WTC11 (cell line): Measurements from ENCODE around the gene IPCEF1. TPM values are rescaled to one million over a fixed set of nuclear protein-coding genes. Genes with fewer than 3 reads are reported as not detected.

Source experiments
- ATAC-seq: fragments of 200-7000 bp; cut with Tn5 transposase; 2 replicates; pipeline ENCODE4 v1.10.0; 2021; ENCODE audit warnings: mild to moderate bottlenecking, moderate library complexity
- CTCF ChIA-PET: fragments of 300-600 bp; sonication (Branson Sonifier 250); formaldehyde crosslinking; loops from one replicate; lab custom pipeline; 2021; ENCODE audit warnings: antibody characterized with exemption; lab: Charles Lee
- POLR2A ChIA-PET: fragments of 350-600 bp; sonication (Branson Sonifier 250); formaldehyde crosslinking; loops from one replicate; lab custom pipeline; 2021; ENCODE audit warnings: antibody characterized with exemption; lab: Charles Lee
- DNase-seq: peaks from one replicate; pipeline ENCODE4 v3.0.0; 2021; ENCODE audit warnings: low spot score
- H3K27ac Mint-ChIP-seq: 2 replicates; pipeline ENCODE4 v1.8.0; 2021; ENCODE audit warnings: mixed read lengths
- H3K27me3 Mint-ChIP-seq: 2 replicates; pipeline ENCODE4 v1.8.0; 2021; ENCODE audit warnings: low read depth, mild to moderate bottlenecking, moderate library complexity, mixed read lengths
- H3K36me3 Mint-ChIP-seq: 2 replicates; pipeline ENCODE4 v1.8.0; 2021; ENCODE audit warnings: mixed read lengths
- H3K4me1 Mint-ChIP-seq: 2 replicates; pipeline ENCODE4 v1.8.0; 2022; ENCODE audit warnings: mixed read lengths
- H3K4me3 Mint-ChIP-seq: 2 replicates; pipeline ENCODE4 v1.8.0; 2021; ENCODE audit warnings: mild to moderate bottlenecking, moderate library complexity, mixed read lengths
- H3K9me3 Mint-ChIP-seq: 2 replicates; pipeline ENCODE4 v1.8.0; 2021; ENCODE audit warnings: mixed read lengths
- CBFB ChIP-seq: sonication (generic); formaldehyde crosslinking; IDR thresholded peaks from 2 replicates; pipeline ENCODE4 v1.8.1; 2022; ENCODE audit warnings: mild to moderate bottlenecking, low read depth, missing genetic modification reagents
- ELF4 ChIP-seq: sonication (generic); formaldehyde crosslinking; IDR thresholded peaks from 2 replicates; pipeline ENCODE4 v1.8.1; 2022; ENCODE audit warnings: low read depth, mild to moderate bottlenecking, moderate library complexity, missing genetic modification reagents
- ESRRA ChIP-seq: sonication (generic); formaldehyde crosslinking; IDR thresholded peaks from 2 replicates; pipeline ENCODE4 v1.8.1; 2022; ENCODE audit warnings: mild to moderate bottlenecking, missing genetic modification reagents, borderline replicate concordance
- GTF2I ChIP-seq: fragments of 250-450 bp; sonication (Bioruptor Pico); conservative IDR thresholded peaks from 2 replicates; pipeline ENCODE4 v1.4.0; 2021; ENCODE audit warnings: mild to moderate bottlenecking
- HMGA2 ChIP-seq: fragments of 250-450 bp; sonication (Bioruptor Pico); IDR thresholded peaks from 2 replicates; pipeline ENCODE4 v1.4.0; 2021; ENCODE audit warnings: mild to moderate bottlenecking, moderate library complexity
- JAZF1 ChIP-seq: fragments of 250-450 bp; sonication (Bioruptor Pico); IDR thresholded peaks from 2 replicates; pipeline ENCODE4 v1.9.0; 2021; ENCODE audit warnings: moderate library complexity, mild to moderate bottlenecking, inconsistent platforms
- OVOL2 ChIP-seq: fragments of 250-450 bp; sonication (Bioruptor Pico); IDR thresholded peaks from 2 replicates; pipeline ENCODE4 v1.9.0; 2021; ENCODE audit warnings: mild to moderate bottlenecking, borderline replicate concordance
- PRDM15 ChIP-seq: sonication (generic); formaldehyde crosslinking; IDR thresholded peaks from 2 replicates; pipeline ENCODE4 v1.8.0; 2022; ENCODE audit warnings: missing genetic modification reagents
- RELA ChIP-seq: sonication (generic); formaldehyde crosslinking; IDR thresholded peaks from 2 replicates; pipeline ENCODE4 v1.8.1; 2022; ENCODE audit warnings: missing genetic modification reagents, mild to moderate bottlenecking, borderline replicate concordance
- SMAD3 ChIP-seq: sonication (generic); formaldehyde crosslinking; IDR thresholded peaks from 2 replicates; pipeline ENCODE4 v1.8.0; 2022; ENCODE audit warnings: missing genetic modification reagents, mild to moderate bottlenecking, borderline replicate concordance
- SMAD4 ChIP-seq: sonication (generic); formaldehyde crosslinking; IDR thresholded peaks from 2 replicates; pipeline ENCODE4 v1.8.0; 2022; ENCODE audit warnings: mild to moderate bottlenecking, missing genetic modification reagents
- SP1 ChIP-seq: sonication (generic); formaldehyde crosslinking; conservative IDR thresholded peaks from 2 replicates; pipeline ENCODE4 v1.8.1; 2022; ENCODE audit warnings: missing genetic modification reagents
- TCF7 ChIP-seq: sonication (generic); formaldehyde crosslinking; IDR thresholded peaks from 2 replicates; pipeline ENCODE4 v1.8.0; 2022; ENCODE audit warnings: mild to moderate bottlenecking, low read depth, missing genetic modification reagents, moderate library complexity
- TEAD1 ChIP-seq: sonication (generic); formaldehyde crosslinking; IDR thresholded peaks from 2 replicates; pipeline ENCODE4 v1.8.0; 2022; ENCODE audit warnings: mild to moderate bottlenecking, missing genetic modification reagents
- TP53 ChIP-seq: sonication (generic); formaldehyde crosslinking; IDR thresholded peaks from 2 replicates; pipeline ENCODE4 v1.8.1; 2023; ENCODE audit warnings: mild to moderate bottlenecking, missing genetic modification reagents
- ZNF121 ChIP-seq: sonication (generic); formaldehyde crosslinking; IDR thresholded peaks from 2 replicates; pipeline ENCODE4 v1.8.0; 2023; ENCODE audit warnings: missing genetic modification reagents
- ZNF138 ChIP-seq: sonication (generic); formaldehyde crosslinking; conservative IDR thresholded peaks from 2 replicates; pipeline ENCODE4 v1.8.1; 2022; ENCODE audit warnings: mild to moderate bottlenecking, moderate library complexity, missing genetic modification reagents
- total RNA-seq: library from RNA; stranded (reverse); gene quantifications from 3 replicates; pipeline ENCODE4 v1.2.3, GENCODE V29; 2021
- TF ChIP-seq, protein P1 (sequence below): sonication (generic); formaldehyde crosslinking; IDR thresholded peaks from 2 replicates; pipeline ENCODE4 v1.8.1; 2023; ENCODE audit warnings: mild to moderate bottlenecking, missing genetic modification reagents, moderate library complexity
- TF ChIP-seq, protein P2 (sequence below): sonication (generic); formaldehyde crosslinking; conservative IDR thresholded peaks from 2 replicates; pipeline ENCODE4 v1.8.1; 2023; ENCODE audit warnings: mild to moderate bottlenecking, low read depth, missing genetic modification reagents, moderate library complexity
- TF ChIP-seq, protein P3 (sequence below): fragments of 250-450 bp; sonication (Bioruptor Pico); IDR thresholded peaks from 2 replicates; pipeline ENCODE4 v2.1.2; 2022; ENCODE audit warnings: mild to moderate bottlenecking, moderate library complexity

The IPCEF1 gene
- total RNA-seq, 1 experiment from 2014 or later, result 1.3 TPM

GRCh38 chr6:154341336-154341735 is 15.3 kb downstream of the IPCEF1 start:
- ATAC-seq (no peak), DNase-seq (no peak)
- ChIA-PET CTCF (no interaction called here), POLR2A (no interaction called here)
- H3K9me3 Mint-ChIP-seq, result peaks cover 8% of the 10 kb centered on the region
- H3K27me3 Mint-ChIP-seq, result no peaks in the 10 kb centered on the region; the same call in 1 of the 2 replicates
- peaks cover 40% of the 10 kb centered on the region for H3K4me1 Mint-ChIP-seq
- no peak overlapping the region for H3K27ac Mint-ChIP-seq
- peaks cover 1% of the 10 kb centered on the region for H3K36me3 Mint-ChIP-seq
- no peak overlapping the region for H3K4me3 Mint-ChIP-seq
- TF ChIP-seq, protein P1, sequence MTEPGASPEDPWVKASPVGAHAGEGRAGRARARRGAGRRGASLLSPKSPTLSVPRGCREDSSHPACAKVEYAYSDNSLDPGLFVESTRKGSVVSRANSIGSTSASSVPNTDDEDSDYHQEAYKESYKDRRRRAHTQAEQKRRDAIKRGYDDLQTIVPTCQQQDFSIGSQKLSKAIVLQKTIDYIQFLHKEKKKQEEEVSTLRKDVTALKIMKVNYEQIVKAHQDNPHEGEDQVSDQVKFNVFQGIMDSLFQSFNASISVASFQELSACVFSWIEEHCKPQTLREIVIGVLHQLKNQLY (CRISPR knock-in tag), result no peak
- TF ChIP-seq, protein P2, sequence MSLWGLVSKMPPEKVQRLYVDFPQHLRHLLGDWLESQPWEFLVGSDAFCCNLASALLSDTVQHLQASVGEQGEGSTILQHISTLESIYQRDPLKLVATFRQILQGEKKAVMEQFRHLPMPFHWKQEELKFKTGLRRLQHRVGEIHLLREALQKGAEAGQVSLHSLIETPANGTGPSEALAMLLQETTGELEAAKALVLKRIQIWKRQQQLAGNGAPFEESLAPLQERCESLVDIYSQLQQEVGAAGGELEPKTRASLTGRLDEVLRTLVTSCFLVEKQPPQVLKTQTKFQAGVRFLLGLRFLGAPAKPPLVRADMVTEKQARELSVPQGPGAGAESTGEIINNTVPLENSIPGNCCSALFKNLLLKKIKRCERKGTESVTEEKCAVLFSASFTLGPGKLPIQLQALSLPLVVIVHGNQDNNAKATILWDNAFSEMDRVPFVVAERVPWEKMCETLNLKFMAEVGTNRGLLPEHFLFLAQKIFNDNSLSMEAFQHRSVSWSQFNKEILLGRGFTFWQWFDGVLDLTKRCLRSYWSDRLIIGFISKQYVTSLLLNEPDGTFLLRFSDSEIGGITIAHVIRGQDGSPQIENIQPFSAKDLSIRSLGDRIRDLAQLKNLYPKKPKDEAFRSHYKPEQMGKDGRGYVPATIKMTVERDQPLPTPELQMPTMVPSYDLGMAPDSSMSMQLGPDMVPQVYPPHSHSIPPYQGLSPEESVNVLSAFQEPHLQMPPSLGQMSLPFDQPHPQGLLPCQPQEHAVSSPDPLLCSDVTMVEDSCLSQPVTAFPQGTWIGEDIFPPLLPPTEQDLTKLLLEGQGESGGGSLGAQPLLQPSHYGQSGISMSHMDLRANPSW (CRISPR knock-in tag), result no peak
- TF ChIP-seq CBFB (CRISPR knock-in tag) (no peak), GTF2I (CRISPR knock-in tag) (no peak), ZNF138 (CRISPR knock-in tag) (no peak), ELF4 (CRISPR knock-in tag) (no peak), ZNF121 (CRISPR knock-in tag) (no peak), TEAD1 (no peak), TP53 (CRISPR knock-in tag) (no peak), JAZF1 (CRISPR knock-in tag) (no peak), OVOL2 (no peak), SMAD4 (CRISPR knock-in tag) (no peak), RELA (no peak), SMAD3 (CRISPR knock-in tag) (no peak), TCF7 (CRISPR knock-in tag) (no peak), SP1 (CRISPR knock-in tag) (no peak), HMGA2 (no peak), ESRRA (CRISPR knock-in tag) (no peak), PRDM15 (CRISPR knock-in tag) (no peak)
- TF ChIP-seq, protein P3, sequence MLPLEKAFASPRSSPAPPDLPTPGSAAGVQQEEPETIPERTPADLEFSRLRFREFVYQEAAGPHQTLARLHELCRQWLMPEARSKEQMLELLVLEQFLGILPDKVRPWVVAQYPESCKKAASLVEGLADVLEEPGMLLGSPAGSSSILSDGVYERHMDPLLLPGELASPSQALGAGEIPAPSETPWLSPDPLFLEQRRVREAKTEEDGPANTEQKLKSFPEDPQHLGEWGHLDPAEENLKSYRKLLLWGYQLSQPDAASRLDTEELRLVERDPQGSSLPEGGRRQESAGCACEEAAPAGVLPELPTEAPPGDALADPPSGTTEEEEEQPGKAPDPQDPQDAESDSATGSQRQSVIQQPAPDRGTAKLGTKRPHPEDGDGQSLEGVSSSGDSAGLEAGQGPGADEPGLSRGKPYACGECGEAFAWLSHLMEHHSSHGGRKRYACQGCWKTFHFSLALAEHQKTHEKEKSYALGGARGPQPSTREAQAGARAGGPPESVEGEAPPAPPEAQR, result no peak
